ENCODE measurements around the gene TSPAN5.

DNA sequence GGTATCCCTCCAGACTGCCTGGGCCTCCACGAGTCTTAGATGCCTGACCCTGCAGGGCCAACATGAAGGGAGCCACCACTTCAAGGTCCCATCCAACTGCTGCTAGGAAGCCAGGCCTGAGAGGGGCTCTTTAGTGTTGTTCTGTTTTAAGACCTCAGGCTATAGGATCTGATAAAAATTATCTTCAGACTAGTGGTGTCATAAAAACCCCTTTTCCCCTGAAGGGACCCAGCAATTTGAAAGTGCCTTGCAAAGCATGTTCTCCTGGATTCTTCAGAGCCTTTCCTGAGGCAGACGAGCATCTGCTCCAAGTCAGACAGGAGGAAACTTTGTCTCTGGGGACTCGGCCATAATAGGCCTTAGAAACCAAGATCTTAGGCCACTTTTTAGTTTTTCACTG is 26.9 kb downstream of the TSPAN5 start:
- no peak for TF ChIP-seq CTCF (IDR thresholded peaks at IDR 0.05)
- no peak for TF ChIP-seq POLR2A (IDR thresholded peaks at IDR 0.05)

All from heart left ventricle (tissue), 13 donors.